Lung (tissue), 12 donors: ENCODE results near the gene TBCEL. TPM values are rescaled to one million over a fixed set of nuclear protein-coding genes. Genes with fewer than 3 reads are reported as not detected.
"Not testable (repeated sequence)": the region's sequence is repeated elsewhere in the genome, so short reads cannot be mapped to it uniquely, and the experiment has no call there.

ENCODE experiments used
- ATAC-seq: fragments of 200-7000 bp; cut with Tn5 transposase; one replicate; pipeline ENCODE4 v1.9.1; 2020; ENCODE audit warnings: moderate number of reproducible peaks; ENCODE audit not compliant: insufficient read depth, low FRiP score
- DNase-seq, 3 donors: peaks; one replicate each; pipeline ENCODE4 v3.0.0-alpha.2; 2013 to 2017
- H3K27ac ChIP-seq, 2 donors: one replicate each; pipeline ENCODE4 v1.5.1; 2013; ENCODE audit warnings: mild to moderate bottlenecking in 2 of 2, moderate library complexity in 2 of 2, control low read depth in 1 of 2, inconsistent platforms in 1 of 2, low read depth in 1 of 2, low read length in 1 of 2
- H3K27me3 ChIP-seq, 3 donors: one replicate each; pipeline ENCODE4 v1.5.1; 2013; ENCODE audit warnings: low read length in 2 of 3; ENCODE audit not compliant: control insufficient read depth in 3 of 3, insufficient read depth in 3 of 3
- H3K36me3 ChIP-seq, 4 donors: one replicate each; pipeline ENCODE4 v1.5.1; 2013; ENCODE audit warnings: low read length in 4 of 4, mild to moderate bottlenecking in 1 of 4, moderate library complexity in 1 of 4; ENCODE audit not compliant: control insufficient read depth in 4 of 4, insufficient read depth in 4 of 4
- H3K4me1 ChIP-seq, 5 donors: one replicate each; pipeline ENCODE4 v1.5.1; 2013; ENCODE audit warnings: low read length in 5 of 5, mild to moderate bottlenecking in 2 of 5, moderate library complexity in 1 of 5; ENCODE audit not compliant: control insufficient read depth in 5 of 5, insufficient read depth in 5 of 5
- H3K4me3 ChIP-seq: one replicate; pipeline ENCODE4 v1.5.1; 2013; ENCODE audit warnings: mild to moderate bottlenecking, control low read depth, moderate library complexity
- H3K9ac ChIP-seq, 2 donors: one replicate each; pipeline ENCODE4 v1.5.1; 2013; ENCODE audit warnings: low read length in 2 of 2, control low read depth in 1 of 2; ENCODE audit not compliant: insufficient read depth in 1 of 2
- H3K9me3 ChIP-seq, 4 donors: one replicate each; pipeline ENCODE4 v1.5.1; 2013; ENCODE audit warnings: low read length in 3 of 4, mild to moderate bottlenecking in 1 of 4, moderate library complexity in 1 of 4; ENCODE audit not compliant: control insufficient read depth in 4 of 4, insufficient read depth in 3 of 4
- CTCF ChIP-seq: IDR thresholded peaks from 2 replicates; pipeline ENCODE4 v1.5.1; 2012; ENCODE audit warnings: mild to moderate bottlenecking; ENCODE audit errors: control extremely low read depth, extremely low read depth
- WGBS, 2 donors: extraction: QIAGEN DNeasy Blood & Tissue Kit; methylation state at CpG; one replicate each; pipeline ENCODE4 v1.1.7; 2013; 5-methylcytosine and 5-hydroxymethylcytosine counted together
- polyA plus RNA-seq, 2 donors: library from polyadenylated mRNA; stranded (reverse); fragments of 200-250 nt; gene quantifications; one replicate each; pipeline ENCODE4 v1.2.1, GENCODE V29; 2013
- total RNA-seq, 2 donors: library from RNA; depleted of rRNA in 1 of 2; stranded (reverse); fragments of >200 nt in 1 of 2; gene quantifications; one replicate each; pipeline ENCODE4 v1.2.1, GENCODE V29; 2014 to 2021
- donor health status: control.
- donor health status: control.
- donor health status: Bipolar disorder and iron deficiency.
- donor health status: healthy.
- donor health status: DM: yes; HTN: yes; CAD: no.

Gene TBCEL
- total and polyA plus RNA-seq, 4 donors, result 5.0 to 73.2 (median 17.5) TPM

DNA sequence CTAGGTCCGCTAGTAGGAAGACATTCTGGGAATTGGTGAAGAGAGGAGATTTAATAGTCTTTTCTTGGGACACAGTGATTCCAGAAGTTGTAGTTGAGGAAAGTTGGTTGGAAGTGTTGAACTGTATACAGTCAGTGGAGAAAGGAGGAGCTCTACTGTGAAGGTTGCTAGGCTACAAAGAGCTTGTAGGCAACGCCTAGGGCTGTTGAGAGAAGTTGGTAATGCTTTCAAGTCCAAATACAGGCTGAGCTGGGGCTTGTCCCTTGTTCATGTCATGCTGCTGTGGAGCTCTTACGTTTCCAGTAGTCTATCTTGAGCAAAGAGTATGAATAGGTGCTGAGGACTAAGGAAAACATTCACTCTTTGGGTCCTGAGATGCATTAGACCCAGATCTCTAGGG lies 1.1 kb downstream of the TBCEL start:
- Histone ChIP-seq H3K36me3 (no peaks in the 10 kb centered on the region), H3K4me1 (peaks cover 0 to 28% (median 9%) of the 10 kb centered on the region in 5 donors), H3K9me3 (no peaks in the 10 kb centered on the region), H3K4me3 (peak overlapping the region; percentile 99), H3K27ac (peak overlapping the region; percentile 67 to 90), H3K9ac (peak overlapping the region in 1 of 2 donors; percentile 66), H3K27me3 (no peaks in the 10 kb centered on the region)
- WGBS, 2 donors, result 59 to 82% methylated on average over 3 of the region's 3 CpGs
- no peak for ATAC-seq
- DNase-seq, result peak in 2 of 3 donors; percentile 36 to 47
- no peak for TF ChIP-seq CTCF

- no peak for TF ChIP-seq CTCF
- WGBS, 2 donors, result 34 to 62% methylated on average over 2 of the region's 2 CpGs
- Histone ChIP-seq H3K27me3 (no peaks in the 10 kb centered on the region), H3K9ac (no peak overlapping the region), H3K27ac (no peak overlapping the region), H3K36me3 (no peaks in the 10 kb centered on the region), H3K4me3 (no peak overlapping the region), H3K4me1 (peaks cover 0 to 21% (median 9%) of the 10 kb centered on the region in 5 donors), H3K9me3 (no peaks in the 10 kb centered on the region)
- DNase-seq (no peak), ATAC-seq (no peak)
These were observed 5.3 kb downstream of the TBCEL start for GRCh38 chr11:121029153-121029552.

DNA sequence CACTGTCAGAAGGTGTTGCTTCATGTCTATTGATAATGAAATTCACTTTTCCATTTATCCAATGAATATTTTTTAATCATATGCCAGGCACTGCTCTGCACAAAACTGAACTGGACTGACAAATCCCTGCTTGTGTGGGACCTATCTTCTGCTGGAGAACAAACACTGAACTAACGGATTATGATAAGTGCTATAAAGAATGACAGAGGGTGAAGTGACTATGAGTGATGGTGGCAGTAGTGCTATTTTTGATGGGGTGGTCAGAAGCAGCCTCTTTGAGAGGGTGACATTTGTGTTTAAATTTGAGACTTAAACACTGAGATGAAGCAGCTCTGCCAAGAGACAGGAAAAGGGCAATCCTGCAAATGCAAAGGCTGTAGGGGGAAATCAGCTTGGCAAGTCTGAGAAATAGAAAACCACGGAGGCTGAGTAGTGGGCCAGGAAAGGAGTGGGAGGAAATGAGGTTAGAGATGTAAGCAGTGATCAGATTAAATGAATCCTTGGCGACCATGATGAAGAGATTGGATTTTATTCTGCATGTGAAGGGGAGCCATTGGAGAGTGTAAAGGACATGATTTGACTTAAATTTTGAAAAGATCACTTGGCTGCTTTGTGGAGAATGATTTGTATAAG lies 6.0 kb downstream of the TBCEL start:
- ATAC-seq (no peak), DNase-seq (no peak)
- peak overlapping the region in 1 of 2 donors; percentile 1 for H3K27ac ChIP-seq
- no peak for TF ChIP-seq CTCF
- H3K36me3 ChIP-seq, result no peaks in the 10 kb centered on the region
- H3K4me3 ChIP-seq, result no peak overlapping the region
- peaks cover 0 to 20% (median 5%) of the 10 kb centered on the region in 5 donors for H3K4me1 ChIP-seq
- no peaks in the 10 kb centered on the region for H3K27me3 ChIP-seq
- no peaks in the 10 kb centered on the region for H3K9me3 ChIP-seq
- WGBS, 2 donors, result 29 to 38% methylated on average over 3 of the region's 3 CpGs
- no peak overlapping the region for H3K9ac ChIP-seq

DNA sequence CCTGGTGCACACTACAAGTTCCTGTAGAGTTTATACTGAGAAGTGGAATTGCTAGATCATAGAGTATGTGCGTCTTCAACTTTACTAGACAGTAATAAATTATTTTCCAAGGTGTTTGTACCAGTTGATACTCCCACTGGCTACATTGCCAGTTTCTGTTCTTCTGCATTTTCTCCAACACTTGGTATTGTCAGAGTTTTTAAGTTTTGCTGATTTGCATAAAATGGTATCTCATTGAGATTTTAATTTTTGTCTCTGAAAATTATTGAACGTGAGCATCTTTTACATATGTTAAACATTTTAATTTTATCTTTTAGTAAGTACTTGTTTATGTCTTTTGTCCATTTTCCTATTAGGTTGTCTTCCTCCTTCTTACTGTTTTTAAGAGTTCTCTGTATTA lies 7.3 kb downstream of the TBCEL start:
- ATAC-seq, result no peak
- Histone ChIP-seq H3K27ac (no peak overlapping the region), H3K4me1 (peaks cover 1 to 20% (median 5%) of the 10 kb centered on the region in 5 donors), H3K9me3 (no peaks in the 10 kb centered on the region), H3K9ac (no peak overlapping the region), H3K27me3 (no peaks in the 10 kb centered on the region), H3K36me3 (no peaks in the 10 kb centered on the region), H3K4me3 (no peak overlapping the region)
- 91 to 92% methylated on average over 2 of the region's 2 CpGs for WGBS, 2 donors
- no peak for DNase-seq
- no peak for TF ChIP-seq CTCF

DNA sequence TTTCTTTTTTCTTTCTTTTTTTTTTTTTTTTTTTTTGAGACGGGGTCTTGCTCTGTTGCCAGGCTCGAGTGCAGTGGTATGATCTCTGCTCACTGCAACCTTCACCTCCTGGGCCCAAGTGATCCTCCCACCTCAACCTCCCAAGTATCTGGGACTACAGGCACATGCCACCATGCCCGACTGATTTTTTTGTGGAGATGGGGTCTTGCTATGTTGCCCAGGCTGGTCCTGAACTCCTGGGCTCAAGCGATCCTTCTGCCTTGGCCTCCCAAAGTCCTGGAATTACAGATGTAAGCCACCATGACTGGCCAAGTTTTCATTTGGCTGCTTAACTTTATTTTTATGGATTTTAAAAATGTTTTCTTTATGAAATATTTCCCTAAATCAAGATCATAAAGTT lies 7.7 kb downstream of the TBCEL start:
- ATAC-seq, H3K4me3 ChIP-seq, H3K27ac ChIP-seq, H3K36me3 ChIP-seq, DNase-seq, H3K27me3 ChIP-seq, H3K9me3 ChIP-seq, H3K9ac ChIP-seq: not testable (repeated sequence)
- H3K4me1 ChIP-seq, result peaks cover 1 to 21% (median 5%) of the 10 kb centered on the region in 5 donors
- WGBS, 2 donors, result 94 to 97% methylated on average over 4 of the region's 4 CpGs
